Kasumi-1 (cell line): ENCODE results near the gene MCM10.

ENCODE experiments used
- DNase-seq, 2 experiments: peaks; one replicate each; lab custom pipeline; 2025; lab: John Stamatoyannopoulos, UW

The MCM10 gene

GRCh38 chr10:13165177-13165576 lies 3.8 kb downstream of the MCM10 start:
- DNase-seq = no peak

GRCh38 chr10:13167568-13167967 lies 6.2 kb downstream of the MCM10 start:
- DNase-seq = no peak

- no peak for DNase-seq
These were observed 7.4 kb downstream of the MCM10 start for GRCh38 chr10:13168781-13169180.

DNA sequence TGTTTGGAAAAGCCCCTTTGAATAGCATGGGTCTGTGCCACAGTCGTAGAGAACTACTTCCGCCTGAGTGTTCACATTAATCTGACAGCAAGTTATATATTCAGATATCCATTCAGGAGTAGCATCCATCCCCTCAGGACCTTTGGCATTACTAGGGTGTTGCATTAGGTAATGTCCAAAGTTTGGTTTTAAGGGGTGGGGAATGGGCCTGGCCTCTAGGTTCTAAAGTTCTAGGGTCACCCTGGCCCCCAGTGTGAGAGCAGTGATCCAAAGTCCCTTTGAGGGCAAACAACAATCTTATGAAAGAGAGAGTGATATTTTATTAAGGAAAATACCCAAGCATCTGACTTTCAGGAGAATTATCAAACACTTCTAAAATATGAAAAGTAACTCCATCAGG lies 12.3 kb downstream of the MCM10 start:
- DNase-seq = no peak

DNA sequence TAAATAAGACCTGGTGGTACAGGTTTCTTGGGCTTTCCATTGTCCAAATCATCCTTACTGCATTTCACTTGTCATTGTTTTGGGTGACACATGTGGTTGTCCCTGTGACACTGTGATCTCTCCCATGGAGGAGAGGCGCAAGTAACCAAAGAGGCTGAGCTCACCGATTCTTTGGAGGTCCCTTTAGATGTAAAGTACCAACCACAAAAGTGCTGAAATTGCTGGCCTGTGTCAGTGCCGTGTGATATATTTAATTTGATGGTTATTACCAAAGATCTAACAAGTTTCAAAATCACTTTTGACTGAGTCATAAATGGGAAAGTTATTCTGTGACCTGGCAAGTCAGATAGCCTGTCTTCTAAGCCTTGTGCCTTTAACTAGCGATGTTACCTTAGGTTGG lies 19.4 kb downstream of the MCM10 start:
- no peak for DNase-seq

DNA sequence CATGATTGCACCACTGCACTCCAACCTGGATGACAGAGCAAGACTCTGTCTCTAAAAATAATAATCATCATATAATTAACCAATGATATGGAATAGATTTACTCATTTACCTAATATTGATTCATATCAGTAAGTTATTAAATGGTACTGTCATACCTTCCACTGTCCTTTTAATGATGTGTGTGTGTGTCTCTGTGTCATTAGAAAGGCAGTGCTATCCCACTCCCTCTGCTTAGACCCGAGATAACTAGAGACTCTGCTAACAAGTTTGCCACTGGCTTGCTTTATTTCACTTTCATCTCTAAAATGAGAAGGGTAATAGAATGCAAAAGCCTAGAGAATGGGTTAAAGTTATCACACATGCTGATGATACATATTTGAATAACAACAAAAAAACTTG lies 21.1 kb downstream of the MCM10 start:
- no peak for DNase-seq

DNA sequence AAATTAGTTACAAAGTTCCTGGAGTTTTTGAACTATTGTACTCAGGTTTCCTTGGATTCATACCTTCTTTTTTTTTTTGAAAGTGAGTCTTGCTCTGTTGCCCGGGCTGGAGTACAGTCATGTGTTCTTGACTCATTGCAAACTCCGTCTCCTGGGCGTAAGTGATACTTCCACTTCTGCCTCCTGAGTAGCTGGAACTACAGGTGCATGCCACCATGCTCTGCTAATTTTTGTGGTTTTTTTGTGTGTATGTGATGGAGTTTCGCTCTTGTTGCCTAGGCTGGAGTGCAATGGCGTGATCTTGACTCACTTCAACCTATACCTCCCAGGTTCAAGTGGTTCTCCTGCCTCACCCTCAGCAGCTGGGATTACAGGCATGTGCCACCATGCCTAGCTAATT lies 22.3 kb downstream of the MCM10 start:
- no peak for DNase-seq

GRCh38 chr10:13184276-13184675 lies 22.9 kb downstream of the MCM10 start:
- DNase-seq = no peak

DNA sequence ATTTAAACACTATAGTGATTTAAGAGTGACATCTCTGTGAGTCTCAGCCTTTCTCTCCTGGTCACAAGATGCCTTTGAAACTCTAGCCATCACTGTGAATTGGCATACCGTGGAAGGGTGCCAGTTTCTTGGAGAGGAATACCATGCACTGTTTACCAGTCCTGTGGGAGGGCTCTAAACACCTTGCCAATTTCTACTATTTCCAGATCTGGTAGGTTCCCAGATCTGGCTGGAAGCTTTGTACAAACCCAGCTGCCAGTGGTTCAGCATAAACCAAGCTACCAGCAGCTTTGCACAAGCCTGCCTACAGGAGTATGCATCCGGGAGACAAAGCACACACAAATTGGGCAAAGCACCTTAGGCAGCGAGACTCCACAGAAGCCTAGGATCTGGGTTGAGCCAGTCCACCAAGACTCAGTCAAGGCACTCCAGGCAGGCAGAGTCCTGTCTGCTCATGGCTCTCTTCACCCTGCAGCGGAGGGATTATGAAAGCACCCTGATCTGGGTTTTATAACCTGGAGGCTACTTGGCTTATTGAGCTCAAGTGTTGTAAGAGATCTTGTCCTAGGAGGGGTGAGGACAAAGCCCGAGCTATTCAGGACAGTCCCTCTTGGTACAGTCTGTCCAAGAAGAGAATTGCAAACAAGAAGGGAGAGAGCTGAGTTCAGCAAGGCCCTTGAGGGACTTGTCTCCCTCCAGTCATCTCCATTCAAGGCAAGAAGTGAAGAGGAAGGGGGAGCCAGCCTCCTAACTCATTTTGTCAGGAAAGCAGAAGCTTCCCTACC lies 23.6 kb downstream of the MCM10 start:
- DNase-seq = no peak

DNA sequence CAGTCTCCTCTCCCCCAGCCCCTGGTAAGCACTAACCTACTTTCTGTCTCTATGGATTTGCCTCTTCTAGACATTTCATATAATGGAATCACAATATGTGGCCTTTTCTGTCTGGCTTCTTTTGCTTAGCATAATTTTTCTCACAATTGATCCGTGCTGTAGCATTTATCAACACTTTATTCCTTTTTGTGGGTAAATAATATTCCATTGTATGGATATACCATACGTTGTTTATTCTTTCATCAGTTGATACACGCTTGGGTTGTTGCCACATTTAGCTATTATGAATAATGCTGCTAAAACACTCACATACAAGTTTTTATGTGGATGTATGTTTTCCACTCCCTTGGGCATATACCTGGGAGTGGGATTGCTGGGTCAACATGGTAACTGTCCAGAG lies 25.8 kb downstream of the MCM10 start:
- DNase-seq = no peak

GRCh38 chr10:13188593-13188992 lies 27.2 kb downstream of the MCM10 start:
- DNase-seq = no peak

- no peak for DNase-seq
These were observed 28.6 kb downstream of the MCM10 start for GRCh38 chr10:13189961-13190360.

- DNase-seq = no peak
These were observed 29.5 kb downstream of the MCM10 start for GRCh38 chr10:13190816-13191215.

- no peak for DNase-seq
These were observed 30.0 kb downstream of the MCM10 start for GRCh38 chr10:13191362-13191761.

DNA sequence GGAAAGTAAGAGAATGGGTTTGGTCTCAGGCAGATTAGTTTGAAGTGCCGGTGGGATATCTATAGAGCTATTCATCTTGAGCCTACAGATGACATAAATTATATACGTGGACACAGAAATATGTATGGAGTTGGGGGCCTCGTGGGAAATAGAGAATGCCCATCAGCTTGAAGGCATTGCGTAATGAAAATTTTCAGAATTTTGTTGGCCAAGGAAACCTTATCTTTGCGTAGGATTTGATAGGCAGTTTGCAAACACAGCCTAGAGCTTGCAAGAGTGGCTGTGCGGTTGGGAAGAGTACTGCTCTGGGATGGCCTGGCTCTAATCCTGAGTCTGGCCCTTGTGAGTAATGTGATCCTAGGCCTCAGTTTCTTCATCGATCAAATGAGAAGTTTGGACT lies 32.3 kb downstream of the MCM10 start:
- DNase-seq = no peak

DNA sequence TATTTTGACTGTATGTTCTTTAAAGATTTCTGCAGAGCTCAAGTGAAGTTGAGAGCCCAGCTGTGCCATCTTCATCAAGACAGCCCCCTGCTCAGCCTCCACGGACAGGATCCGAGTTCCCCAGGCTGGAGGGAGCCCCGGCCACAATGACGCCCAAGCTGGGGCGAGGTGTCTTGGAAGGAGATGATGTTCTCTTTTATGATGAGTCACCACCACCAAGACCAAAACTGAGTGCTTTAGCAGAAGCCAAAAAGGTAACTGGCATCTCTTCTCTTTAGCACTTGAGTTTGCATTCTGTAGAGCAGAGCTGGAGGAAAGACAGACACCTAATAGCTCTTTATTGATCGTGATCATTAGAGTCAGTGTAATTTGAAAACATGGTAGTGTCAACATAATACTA lies 33.7 kb downstream of the MCM10 start:
- no peak for DNase-seq

- DNase-seq = no peak
These were observed 39.8 kb downstream of the MCM10 start for GRCh38 chr10:13201132-13201531.

GRCh38 chr10:13206091-13206490 lies 44.7 kb downstream of the MCM10 start:
- no peak for DNase-seq

DNA sequence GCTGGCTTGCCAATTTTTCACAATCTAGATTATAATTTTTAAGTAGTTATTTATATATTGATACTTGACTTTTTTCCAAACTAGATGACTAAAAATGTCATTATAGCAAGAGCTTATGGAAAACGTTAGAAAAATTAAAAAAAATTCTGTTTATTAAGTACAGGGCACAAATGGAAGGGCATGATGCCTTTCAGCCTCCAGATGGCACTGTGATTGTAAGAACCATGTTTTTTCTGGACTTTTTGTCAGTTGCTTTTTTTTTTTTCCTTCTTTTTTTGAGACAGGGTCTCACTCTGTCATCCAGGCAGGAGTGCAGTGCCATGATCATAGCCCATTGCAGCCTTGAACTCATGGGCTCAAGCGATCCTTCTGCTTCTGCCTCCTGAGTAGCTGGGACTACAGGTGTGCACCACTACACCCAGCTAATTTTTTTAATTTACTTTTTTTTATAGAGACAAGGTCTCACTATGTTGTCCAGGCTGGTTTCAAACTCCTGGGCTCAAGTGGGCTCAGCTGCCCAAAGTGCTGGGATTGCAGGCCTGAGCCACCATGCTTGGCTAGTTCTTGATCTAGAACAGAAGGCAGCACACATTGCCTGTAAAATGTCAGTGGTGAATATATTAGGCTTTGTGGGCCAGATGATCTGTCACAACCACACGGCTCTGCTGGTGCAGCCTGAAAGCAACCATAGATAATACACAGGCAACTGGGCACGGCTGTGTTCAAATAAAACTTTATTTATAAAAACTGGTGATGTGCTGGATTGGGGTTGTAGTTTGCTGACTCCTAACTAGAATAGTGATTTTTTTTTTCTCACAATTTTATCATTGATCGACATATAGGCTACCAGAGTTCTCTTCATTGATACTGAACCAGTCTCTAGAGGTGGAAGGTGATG lies 45.4 kb downstream of the MCM10 start:
- DNase-seq = peak; percentile 30 to 57

- DNase-seq = no peak
These were observed 51.8 kb downstream of the MCM10 start for GRCh38 chr10:13213163-13213562.

DNA sequence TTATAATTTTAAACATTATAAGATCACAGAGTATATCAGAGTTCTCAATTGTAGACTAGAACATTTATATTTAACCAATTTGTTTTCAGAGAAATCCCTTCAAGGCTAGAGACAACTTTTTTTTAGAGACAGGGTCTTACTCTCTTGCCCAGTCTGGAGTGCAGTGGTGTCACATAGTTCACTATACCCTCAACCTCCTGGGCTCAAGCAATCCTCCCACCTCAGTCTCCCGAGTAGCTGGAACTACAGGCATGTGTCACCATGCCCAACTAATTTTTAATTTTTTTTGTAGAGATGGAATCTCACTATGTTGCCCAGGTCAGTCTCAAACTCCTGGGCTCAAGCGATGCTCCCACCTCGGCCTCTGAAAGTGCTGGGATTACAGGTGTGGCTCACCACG lies 57.5 kb downstream of the MCM10 start:
- no peak for DNase-seq

- peak; percentile 4 to 19 for DNase-seq
These were observed 58.6 kb downstream of the MCM10 start for GRCh38 chr10:13219685-13220670.
